ENCODE results near the gene PRKAR2B. TPM values are rescaled to one million over a fixed set of nuclear protein-coding genes. Genes with fewer than 3 reads are reported as not detected.

Gene PRKAR2B
- total and polyA plus RNA-seq, 12 donors, result 30.4 to 212 (median 82.9) TPM

DNA sequence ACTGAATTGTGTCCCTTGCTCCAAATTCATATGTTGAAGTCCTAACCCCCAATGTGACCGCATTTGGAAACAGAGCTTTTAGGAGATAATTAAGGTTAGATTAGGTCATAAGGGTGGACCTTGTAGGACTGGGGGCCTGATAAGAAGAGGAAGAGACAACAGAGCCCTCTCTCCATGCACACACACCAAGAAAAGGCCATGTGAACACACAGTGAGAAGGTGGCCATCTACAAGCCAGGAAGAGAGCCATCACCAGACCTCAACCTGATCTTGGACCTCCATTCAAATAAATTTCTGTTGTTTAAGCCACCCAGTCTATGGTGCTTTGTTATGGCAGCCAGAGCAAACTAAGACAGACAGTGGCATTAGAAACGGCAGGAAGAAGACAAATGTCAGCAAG, 12.5 kb upstream of the PRKAR2B start:
- WGBS, 4 donors, result 87 to 98% (median 96%) methylated on average over 2 of the region's 2 CpGs
- no peak for DNase-seq
- no peak for TF ChIP-seq POLR2A (IDR thresholded peaks at IDR 0.05)
- TF ChIP-seq, protein P1, sequence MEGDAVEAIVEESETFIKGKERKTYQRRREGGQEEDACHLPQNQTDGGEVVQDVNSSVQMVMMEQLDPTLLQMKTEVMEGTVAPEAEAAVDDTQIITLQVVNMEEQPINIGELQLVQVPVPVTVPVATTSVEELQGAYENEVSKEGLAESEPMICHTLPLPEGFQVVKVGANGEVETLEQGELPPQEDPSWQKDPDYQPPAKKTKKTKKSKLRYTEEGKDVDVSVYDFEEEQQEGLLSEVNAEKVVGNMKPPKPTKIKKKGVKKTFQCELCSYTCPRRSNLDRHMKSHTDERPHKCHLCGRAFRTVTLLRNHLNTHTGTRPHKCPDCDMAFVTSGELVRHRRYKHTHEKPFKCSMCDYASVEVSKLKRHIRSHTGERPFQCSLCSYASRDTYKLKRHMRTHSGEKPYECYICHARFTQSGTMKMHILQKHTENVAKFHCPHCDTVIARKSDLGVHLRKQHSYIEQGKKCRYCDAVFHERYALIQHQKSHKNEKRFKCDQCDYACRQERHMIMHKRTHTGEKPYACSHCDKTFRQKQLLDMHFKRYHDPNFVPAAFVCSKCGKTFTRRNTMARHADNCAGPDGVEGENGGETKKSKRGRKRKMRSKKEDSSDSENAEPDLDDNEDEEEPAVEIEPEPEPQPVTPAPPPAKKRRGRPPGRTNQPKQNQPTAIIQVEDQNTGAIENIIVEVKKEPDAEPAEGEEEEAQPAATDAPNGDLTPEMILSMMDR (IDR thresholded peaks at IDR 0.05), result no peak

DNA sequence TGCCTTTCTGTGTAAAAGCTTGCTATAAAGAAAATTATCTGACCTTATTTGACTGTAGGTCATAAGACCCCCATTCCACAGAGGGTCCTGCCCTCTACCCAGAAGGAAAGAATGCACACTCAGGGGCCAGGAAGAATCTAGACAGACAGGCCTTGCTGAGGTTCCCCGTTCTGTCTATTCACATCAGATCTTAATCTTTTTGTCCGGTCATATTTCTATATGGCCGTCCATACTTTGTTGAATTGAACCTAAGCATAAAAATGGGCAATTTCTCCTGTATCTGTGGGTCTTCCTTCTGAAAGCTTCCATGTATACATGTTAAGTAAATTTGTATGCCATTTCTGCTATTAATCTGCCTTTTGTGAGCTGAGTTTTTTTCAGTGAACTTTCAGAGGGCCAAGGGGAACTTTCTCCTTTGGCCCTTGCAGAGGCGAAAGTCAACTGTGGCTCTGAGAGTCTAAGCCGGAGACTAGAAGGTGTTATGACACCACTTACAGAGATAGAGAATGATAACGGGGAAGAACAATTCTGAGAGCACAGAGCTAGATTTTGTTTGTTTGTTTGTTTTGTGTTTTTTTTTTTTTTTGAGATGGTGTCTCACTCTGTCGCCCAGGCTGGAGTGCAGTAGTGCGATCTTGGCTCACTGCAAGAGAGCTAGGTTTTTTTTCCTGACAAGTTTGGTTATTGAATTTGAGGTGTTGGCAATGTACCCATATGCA, 11.6 kb upstream of the PRKAR2B start:
- Histone ChIP-seq H3K36me3 (replicated peaks in 1 of 2) (no peaks in the 10 kb centered on the region), H3K4me3 (no peak overlapping the region), H3K27me3 (no peaks in the 10 kb centered on the region), H3K9me3 (replicated peaks in 1 of 3) (no peaks in the 10 kb centered on the region), H3K4me1 (replicated peaks in 1 of 2) (peaks cover 0 to 6% of the 10 kb centered on the region in 2 donors), H3K27ac (no peak overlapping the region)
- intact Hi-C loops (cut with DNase I), result no loop called here
- no peak for DNase-seq
- TF ChIP-seq, protein P1 (IDR thresholded peaks at IDR 0.05), result no peak
- no peak for TF ChIP-seq POLR2A (IDR thresholded peaks at IDR 0.05)
- 90 to 97% (median 94%) methylated on average over 8 of the region's 8 CpGs for WGBS, 4 donors

More for the DNA sequence above, 12.5 kb upstream of the PRKAR2B start:
- Histone ChIP-seq H3K4me1 (replicated peaks in 1 of 2) (peaks cover 0 to 6% of the 10 kb centered on the region in 2 donors), H3K27me3 (no peaks in the 10 kb centered on the region), H3K9me3 (replicated peaks in 1 of 3) (no peaks in the 10 kb centered on the region), H3K36me3 (replicated peaks in 1 of 2) (no peaks in the 10 kb centered on the region), H3K27ac (no peak overlapping the region), H3K4me3 (no peak overlapping the region)
- intact Hi-C loops (cut with DNase I), result no loop called here

DNA sequence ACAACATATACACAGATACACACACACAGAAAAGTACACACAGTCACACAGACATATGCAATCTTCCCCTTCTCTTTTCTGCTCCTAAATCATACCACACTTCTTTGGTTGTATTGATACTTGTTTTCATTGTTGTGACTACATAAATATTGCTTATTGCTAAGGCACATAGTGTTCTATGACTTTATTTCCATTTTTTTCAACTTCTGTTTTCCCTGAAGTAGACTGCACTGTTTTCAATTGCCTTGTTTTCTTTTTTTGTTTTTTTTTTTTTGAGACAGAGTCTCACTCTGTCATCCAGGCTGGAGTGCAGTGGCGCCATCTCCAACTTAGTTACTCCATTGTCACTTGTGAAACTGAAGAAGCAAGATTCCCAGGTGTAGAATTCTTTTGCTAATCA, 10.0 kb upstream of the PRKAR2B start:
- Histone ChIP-seq H3K4me3 (no peak overlapping the region), H3K36me3 (replicated peaks in 1 of 2) (no peaks in the 10 kb centered on the region), H3K27me3 (no peaks in the 10 kb centered on the region), H3K4me1 (replicated peaks in 1 of 2) (no peaks in the 10 kb centered on the region), H3K9me3 (replicated peaks in 1 of 3) (no peaks in the 10 kb centered on the region), H3K27ac (no peak overlapping the region)
- intact Hi-C loops (cut with DNase I), result no loop called here
- TF ChIP-seq, protein P1 (IDR thresholded peaks at IDR 0.05), result no peak
- WGBS, 4 donors, result 95 to 100% (median 97%) methylated on average over 1 of the region's 1 CpG
- DNase-seq, result no peak

DNA sequence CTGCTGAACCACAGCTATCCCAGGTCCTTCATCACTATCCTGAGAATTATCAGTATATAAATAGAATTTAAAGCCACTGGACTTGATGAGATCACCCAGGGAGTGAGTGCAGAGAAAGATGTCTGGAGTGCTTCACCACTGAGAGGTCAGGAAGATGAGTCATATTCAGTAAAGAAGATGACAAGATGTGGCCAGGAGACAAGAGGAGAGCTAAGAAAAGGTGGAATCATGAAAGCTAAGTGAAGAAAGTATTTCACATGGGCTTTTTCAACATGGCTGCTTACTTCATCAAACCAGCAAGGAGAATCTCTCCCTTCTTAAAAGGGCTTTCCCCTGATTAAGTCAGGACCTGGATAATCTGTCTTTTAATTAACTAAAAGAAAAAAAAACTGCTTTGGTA, 9.1 kb upstream of the PRKAR2B start:
- TF ChIP-seq, protein P1 (IDR thresholded peaks at IDR 0.05), result no peak
- no peak for TF ChIP-seq POLR2A (IDR thresholded peaks at IDR 0.05)
- H3K4me1 ChIP-seq (replicated peaks in 1 of 2), result no peaks in the 10 kb centered on the region

More for the DNA sequence above, 9.1 kb upstream of the PRKAR2B start:
- intact Hi-C loops (cut with DNase I), result no loop called here
- H3K27me3 ChIP-seq, result no peaks in the 10 kb centered on the region
- no peak overlapping the region for H3K27ac ChIP-seq
- no peak overlapping the region for H3K4me3 ChIP-seq
- H3K9me3 ChIP-seq (replicated peaks in 1 of 3), result no peaks in the 10 kb centered on the region
- H3K36me3 ChIP-seq (replicated peaks in 1 of 2), result no peaks in the 10 kb centered on the region
- DNase-seq, result no peak
